CD4-positive, alpha-beta T cell treated with Interleukin-21 for 1 hour (primary cell): ENCODE data around the gene OPN1SW.

Source experiments
- DNase-seq: peaks from one replicate; pipeline ENCODE4 v3.0.0-alpha.2; 2020

OPN1SW gene

GRCh38 chr7:128755819-128756476 is 19.6 kb downstream of the OPN1SW start:
- DNase-seq = no peak

GRCh38 chr7:128755075-128755818 is 20.3 kb downstream of the OPN1SW start:
- DNase-seq = no peak

GRCh38 chr7:128752251-128752650 is 23.3 kb downstream of the OPN1SW start:
- no peak for DNase-seq

GRCh38 chr7:128747327-128748079 is 28.1 kb downstream of the OPN1SW start:
- no peak for DNase-seq

GRCh38 chr7:128745706-128746105 is 29.9 kb downstream of the OPN1SW start:
- no peak for DNase-seq

GRCh38 chr7:128744366-128744905 is 31.2 kb downstream of the OPN1SW start:
- DNase-seq = no peak

GRCh38 chr7:128743112-128743772 is 32.4 kb downstream of the OPN1SW start:
- DNase-seq = no peak

- DNase-seq = no peak
These were observed 33.4 kb downstream of the OPN1SW start for GRCh38 chr7:128742206-128742605.

GRCh38 chr7:128741491-128741890 is 34.1 kb downstream of the OPN1SW start:
- no peak for DNase-seq

- no peak for DNase-seq
These were observed 34.6 kb downstream of the OPN1SW start for GRCh38 chr7:128740996-128741395.

- DNase-seq = no peak
These were observed 35.5 kb downstream of the OPN1SW start for GRCh38 chr7:128739990-128740682.

- peak; percentile 93 for DNase-seq
These were observed 36.3 kb downstream of the OPN1SW start, which contains the start of gene CALU for GRCh38 chr7:128739048-128739962. Gene CALU, plus strand, starts transcription at chr7:128739359. Its CDS starts 9,225 bp downstream, at chr7:128748584.

GRCh38 chr7:128738570-128739047 is 37.0 kb downstream of the OPN1SW start:
- DNase-seq = no peak

- DNase-seq = no peak
These were observed 37.7 kb downstream of the OPN1SW start for GRCh38 chr7:128737867-128738385.

- no peak for DNase-seq
These were observed 38.2 kb downstream of the OPN1SW start for GRCh38 chr7:128737441-128737840.

GRCh38 chr7:128735436-128735835 is 40.2 kb downstream of the OPN1SW start:
- DNase-seq = no peak

- DNase-seq = no peak
These were observed 40.7 kb downstream of the OPN1SW start for GRCh38 chr7:128734890-128735289.

GRCh38 chr7:128733278-128733645 is 42.3 kb downstream of the OPN1SW start:
- DNase-seq = no peak

GRCh38 chr7:128732521-128733277 is 42.9 kb downstream of the OPN1SW start:
- no peak for DNase-seq

GRCh38 chr7:128731184-128731583 is 44.4 kb downstream of the OPN1SW start:
- DNase-seq = no peak
